Ishikawa (cell line): Measurements from ENCODE around the gene RASA3.

ENCODE experiments used
- CEBPB ChIP-seq: IDR thresholded peaks from 2 replicates; pipeline ENCODE4 v1.6.1; 2012
- CREB1 ChIP-seq: IDR thresholded peaks from 2 replicates; pipeline ENCODE4 v1.6.1; 2012; ENCODE audit warnings: low read depth
- EGR1 ChIP-seq: IDR thresholded peaks from 2 replicates; pipeline ENCODE4 v1.6.1; 2012
- EP300 ChIP-seq: IDR thresholded peaks from 2 replicates; pipeline ENCODE4 v1.6.1; 2012; ENCODE audit warnings: borderline replicate concordance
- FOXM1 ChIP-seq: IDR thresholded peaks from 2 replicates; pipeline ENCODE4 v1.6.1; 2012; ENCODE audit warnings: low read depth, borderline replicate concordance
- MAX ChIP-seq: IDR thresholded peaks from 2 replicates; pipeline ENCODE4 v1.6.1; 2012
- NFIC ChIP-seq: IDR thresholded peaks from 2 replicates; pipeline ENCODE4 v1.6.1; 2012
- RAD21 ChIP-seq: IDR thresholded peaks from 2 replicates; pipeline ENCODE4 v1.6.1; 2012; ENCODE audit warnings: low read depth
- REST ChIP-seq: IDR thresholded peaks from 2 replicates; pipeline ENCODE4 v1.6.1; 2012; ENCODE audit warnings: low read depth, mild to moderate bottlenecking
- TAF1 ChIP-seq: IDR thresholded peaks from 2 replicates; pipeline ENCODE4 v1.6.1; 2012; ENCODE audit warnings: low read depth, mild to moderate bottlenecking
- TCF12 ChIP-seq: IDR thresholded peaks from 2 replicates; pipeline ENCODE4 v1.6.1; 2012; ENCODE audit warnings: low read depth
- TEAD4 ChIP-seq: IDR thresholded peaks from 2 replicates; pipeline ENCODE4 v1.6.1; 2012
- USF1 ChIP-seq: IDR thresholded peaks from 2 replicates; pipeline ENCODE4 v1.6.1; 2012
- YY1 ChIP-seq: IDR thresholded peaks from 2 replicates; pipeline ENCODE4 v1.6.1; 2012; ENCODE audit warnings: low read depth
- ZBTB7A ChIP-seq: IDR thresholded peaks from 2 replicates; pipeline ENCODE4 v1.6.1; 2012; ENCODE audit warnings: low read depth

Gene RASA3

GRCh38 chr13:113950451-113951245 lies 181.8 kb downstream of the RASA3 start:
- TF ChIP-seq FOXM1 (no peak), TAF1 (no peak), TCF12 (no peak), TEAD4 (no peak), EGR1 (no peak), CEBPB (no peak), MAX (no peak), YY1 (no peak), USF1 (no peak), EP300 (no peak), CREB1 (no peak), ZBTB7A (no peak), REST (no peak), RAD21 (no peak), NFIC (no peak)

- TF ChIP-seq TCF12 (no peak), RAD21 (no peak), MAX (no peak), USF1 (no peak), YY1 (no peak), ZBTB7A (no peak), TEAD4 (no peak), EGR1 (no peak), TAF1 (no peak), REST (no peak), FOXM1 (no peak), EP300 (no peak), NFIC (no peak), CEBPB (no peak), CREB1 (no peak)
These were observed 182.9 kb downstream of the RASA3 start for GRCh38 chr13:113949546-113949945.

- no peak for TF ChIP-seq RAD21
- TF ChIP-seq REST, result no peak
These were observed 184.2 kb downstream of the RASA3 start for GRCh38 chr13:113948034-113948742.

GRCh38 chr13:113947311-113948033 lies 185.0 kb downstream of the RASA3 start:
- no peak for TF ChIP-seq EP300
- TF ChIP-seq USF1, result peak; percentile 55
- no peak for TF ChIP-seq NFIC
- no peak for TF ChIP-seq CREB1
- TF ChIP-seq TCF12, result no peak
- no peak for TF ChIP-seq TEAD4
- TF ChIP-seq MAX, result 0 out of 2 replicates have a peak, but pooled peaks have one; percentile 15
- TF ChIP-seq EGR1, result no peak
- TF ChIP-seq ZBTB7A, result no peak
- no peak for TF ChIP-seq FOXM1
- no peak for TF ChIP-seq YY1
- no peak for TF ChIP-seq CEBPB
- peak; percentile 58 for TF ChIP-seq RAD21
- no peak for TF ChIP-seq REST
- no peak for TF ChIP-seq TAF1
